Right lung (tissue), 5 donors: ENCODE data around the gene CROCC. TPM values are rescaled to one million over a fixed set of nuclear protein-coding genes. Genes with fewer than 3 reads are reported as not detected.
A peak's percentile ranks its signal among the peaks of the same experiment; 100 is the strongest.
"Not testable (repeated sequence)": the region's sequence is repeated elsewhere in the genome, so short reads cannot be mapped to it uniquely, and the experiment has no call there.

ENCODE experiments used
- DNase-seq, 2 donors: peaks; one replicate each; pipeline ENCODE4 v3.0.0-alpha.2; 2013
- polyA plus RNA-seq, 5 donors: library from polyadenylated mRNA; unstranded; fragments of 120-200 nt; gene quantifications; one replicate each; pipeline versions ENCODE4 v1.2.1 to v1.2.3, GENCODE V29; 2013; ENCODE audit warnings: inconsistent platforms in 1 of 5, low replicate concordance in 1 of 5; ENCODE audit not compliant: insufficient read length in 5 of 5, insufficient read depth in 1 of 5

The CROCC gene
- polyA plus RNA-seq, 5 donors: 35.2 to 71.3 (median 54.3) TPM

DNA sequence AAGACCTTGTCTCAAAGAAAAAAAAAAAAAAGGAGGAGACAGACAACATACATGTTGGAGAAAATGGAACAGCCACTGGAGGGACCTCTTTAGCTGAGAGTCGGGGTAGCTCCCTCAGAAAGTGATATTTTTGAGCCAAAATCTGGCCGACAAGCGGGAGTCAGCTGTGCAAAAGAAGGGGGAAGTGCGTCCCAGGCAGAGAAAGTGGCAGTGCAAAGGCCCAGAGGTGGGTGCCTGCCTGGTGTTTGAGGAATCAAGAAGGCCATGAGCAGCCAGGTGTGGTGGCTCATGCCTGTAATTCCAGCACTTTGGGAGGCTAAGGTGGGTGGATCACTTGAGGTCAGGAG is 6.1 kb upstream of the CROCC start:
- no peak for DNase-seq

DNA sequence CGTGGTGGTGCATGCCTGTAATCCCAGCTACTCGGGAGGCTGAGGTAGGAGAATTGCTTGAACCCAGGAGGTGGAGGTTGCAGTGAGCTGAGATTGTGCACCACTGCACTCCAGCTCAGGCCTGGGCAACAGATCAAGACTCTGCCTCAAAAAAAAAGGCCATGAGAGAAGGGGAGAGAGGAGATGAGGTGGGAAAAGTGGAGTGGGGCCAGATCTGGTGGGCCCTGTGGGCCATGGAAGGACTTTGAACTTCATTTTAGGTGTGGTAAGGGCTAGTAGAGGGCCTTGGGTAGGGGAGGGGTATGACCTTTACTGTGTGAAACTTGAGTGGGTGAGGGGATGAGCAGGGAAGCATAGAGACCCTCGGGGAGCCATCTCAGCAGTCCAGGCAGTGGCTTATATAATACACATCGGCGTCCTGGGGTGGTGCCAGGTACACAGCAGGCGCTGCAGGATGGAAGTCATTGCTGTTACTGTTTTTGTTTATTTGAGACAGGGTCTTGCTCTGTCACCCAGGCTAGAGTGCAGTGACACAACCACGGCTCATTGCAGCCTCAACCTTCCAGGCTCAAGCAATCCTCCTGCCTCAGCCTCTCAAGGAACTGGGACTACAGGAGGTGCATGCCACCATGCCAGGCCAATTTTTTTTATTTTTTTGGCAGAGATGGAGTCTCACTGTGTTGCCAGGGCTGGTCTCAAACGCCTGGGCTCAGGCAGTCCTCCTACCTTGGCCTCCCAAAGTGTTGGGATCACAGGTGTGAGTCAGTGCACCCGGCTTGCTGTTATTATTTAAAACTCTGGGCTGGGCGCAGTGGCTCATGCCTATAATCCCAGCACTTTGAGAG is 5.5 kb upstream of the CROCC start:
- not testable (repeated sequence) for DNase-seq

DNA sequence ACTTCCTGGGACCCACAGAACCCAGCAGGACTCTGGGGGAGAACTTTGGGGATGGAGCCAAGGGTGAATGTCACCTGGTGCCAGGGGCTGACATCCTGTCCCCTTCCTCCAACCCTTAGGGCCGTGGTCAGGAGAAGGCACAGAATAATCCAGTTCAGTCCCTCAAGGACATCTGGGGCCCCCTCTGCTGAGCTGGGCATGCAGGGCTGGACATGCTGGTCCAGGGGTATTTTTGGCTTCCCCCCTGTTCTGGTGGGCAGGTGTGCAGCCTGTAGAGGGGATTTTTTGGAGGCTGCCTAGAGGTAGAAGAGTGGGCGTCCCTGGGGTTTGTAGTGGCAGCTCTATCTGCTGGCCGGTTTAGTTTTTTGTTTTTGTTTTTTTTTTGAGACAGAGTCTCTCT is 3.4 kb upstream of the CROCC start:
- DNase-seq: no peak

DNA sequence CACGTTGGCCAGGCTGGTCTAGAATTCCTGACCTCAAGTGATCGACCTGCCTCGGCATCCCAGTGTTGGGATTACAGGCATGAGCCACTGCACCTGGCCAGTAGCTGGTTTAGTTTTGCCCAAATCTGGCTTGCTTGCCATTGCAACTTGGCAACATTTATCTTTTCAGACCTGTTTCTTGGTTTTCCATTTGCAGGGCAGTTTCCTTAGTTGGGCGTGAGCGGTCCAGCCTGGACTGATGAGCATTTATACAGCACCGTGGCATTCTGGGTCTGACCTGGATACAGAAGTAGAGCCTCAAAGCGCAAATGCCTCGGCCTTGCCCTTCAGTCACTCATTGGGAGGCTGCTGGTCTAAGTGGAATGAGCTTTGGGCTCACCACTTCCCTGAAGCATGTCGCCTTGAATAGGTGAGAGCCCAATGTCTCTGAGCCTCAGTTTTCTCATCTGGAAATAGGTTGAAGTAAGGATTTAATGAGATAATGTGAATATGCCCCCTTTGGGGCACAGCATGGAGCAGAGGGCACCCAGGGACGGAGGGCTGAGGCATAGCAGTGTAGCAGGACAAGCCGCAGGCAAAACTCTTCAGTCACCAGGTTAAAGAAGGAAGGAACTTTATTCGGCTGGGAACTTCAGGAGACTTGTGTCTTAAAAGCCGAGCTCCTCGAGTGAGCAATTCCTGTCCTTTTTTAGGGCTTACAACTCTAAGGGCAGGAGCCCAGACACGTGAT is 2.6 kb upstream of the CROCC start:
- DNase-seq: not testable (repeated sequence)

DNA sequence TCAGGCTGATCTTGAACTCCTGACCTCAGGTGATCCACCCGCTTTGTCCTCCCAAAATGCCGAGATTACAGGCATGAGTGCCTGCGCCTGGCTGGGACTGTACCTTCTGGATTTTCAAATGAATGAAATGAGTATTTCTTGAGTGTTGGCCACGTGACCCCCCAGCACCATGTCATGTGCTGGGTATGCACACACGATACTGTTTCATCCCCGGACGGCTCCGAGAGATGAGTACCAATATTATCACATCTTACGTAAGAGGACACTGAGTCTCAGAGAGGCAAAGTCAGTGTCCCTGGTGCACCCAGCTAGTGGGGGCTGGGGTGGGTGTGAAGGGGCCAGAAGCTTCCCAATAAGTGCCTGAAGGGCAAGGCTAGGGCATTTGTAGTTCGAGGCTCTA is 780 bp upstream of the CROCC start:
- DNase-seq: no peak

DNA sequence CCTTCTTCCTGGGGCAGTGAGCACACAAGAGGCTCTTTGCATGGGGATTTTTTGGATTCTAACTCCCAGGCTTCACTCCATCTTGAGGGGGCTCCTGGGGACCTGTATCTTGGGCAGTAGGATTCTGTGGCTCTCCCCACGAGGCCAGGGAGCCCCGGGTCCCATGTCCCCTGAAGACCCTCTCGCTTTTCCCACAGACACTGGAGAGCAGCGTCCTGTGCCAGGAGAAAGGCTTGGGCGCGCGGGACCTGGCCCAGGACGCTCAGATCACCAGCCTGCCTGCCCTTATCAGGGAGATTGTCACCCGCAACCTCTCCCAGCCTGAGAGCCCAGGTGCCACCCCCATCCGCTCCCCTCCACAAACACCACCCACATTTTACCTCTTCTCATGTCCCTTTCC is 735 bp downstream of the CROCC start:
- DNase-seq: no peak

DNA sequence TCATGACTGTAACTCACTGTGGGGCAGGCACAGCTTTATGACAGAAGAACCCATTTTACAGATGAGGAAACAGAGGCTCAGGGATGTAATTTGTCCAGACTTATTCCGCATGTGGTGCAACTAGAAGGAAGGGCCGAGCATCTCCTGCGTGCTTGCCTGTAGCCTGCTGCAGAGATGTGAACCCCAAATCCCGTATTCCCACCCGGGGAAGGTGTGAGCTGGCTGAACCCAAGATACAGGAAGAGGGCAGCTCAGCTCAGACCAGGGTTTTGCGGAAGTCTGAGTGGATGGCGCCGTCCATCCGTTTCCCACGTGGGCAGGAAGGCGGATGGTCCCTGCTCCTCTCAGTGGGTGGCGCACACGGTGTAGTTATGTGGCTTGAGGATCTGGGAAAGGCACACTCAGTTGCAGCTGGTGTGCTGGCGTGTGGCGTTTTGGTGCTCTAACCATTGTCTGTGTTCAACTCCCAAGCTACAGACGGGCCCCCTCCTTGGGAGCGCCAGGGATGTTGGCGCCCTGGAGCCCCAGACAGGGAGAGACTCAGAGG is 1.2 kb downstream of the CROCC start:
- no peak for DNase-seq

DNA sequence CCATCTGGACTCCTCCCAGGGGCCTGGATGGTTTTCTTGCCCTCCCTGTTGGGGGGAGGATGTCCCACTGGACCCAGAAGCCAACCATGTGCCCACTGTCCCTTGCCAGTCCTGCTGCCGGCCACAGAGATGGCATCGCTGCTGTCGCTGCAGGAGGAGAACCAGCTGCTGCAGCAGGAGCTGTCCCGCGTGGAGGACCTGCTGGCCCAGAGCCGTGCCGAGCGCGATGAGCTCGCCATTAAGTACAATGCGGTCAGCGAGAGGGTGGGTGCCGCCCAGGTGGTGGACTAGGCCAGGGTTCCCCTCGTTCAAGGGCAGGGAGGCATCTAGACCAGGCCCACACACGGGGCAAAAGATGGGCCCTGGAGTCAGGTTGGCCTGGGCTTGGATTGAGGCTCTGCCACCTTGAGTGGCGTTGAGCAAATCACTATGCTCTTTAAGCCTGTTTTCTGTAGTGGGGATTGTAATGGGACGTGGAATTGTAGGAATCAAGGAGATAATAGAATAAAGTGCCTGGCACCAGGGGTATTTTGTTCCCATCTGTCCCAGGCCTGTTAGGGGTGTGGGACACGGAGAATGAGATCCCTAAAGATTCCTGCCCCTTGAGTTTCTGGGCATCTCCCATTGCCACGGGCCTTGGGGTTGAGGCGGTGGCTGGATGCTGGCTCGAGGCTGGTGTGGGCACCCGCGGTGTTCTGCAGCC is 2.6 kb downstream of the CROCC start:
- no peak for DNase-seq

DNA sequence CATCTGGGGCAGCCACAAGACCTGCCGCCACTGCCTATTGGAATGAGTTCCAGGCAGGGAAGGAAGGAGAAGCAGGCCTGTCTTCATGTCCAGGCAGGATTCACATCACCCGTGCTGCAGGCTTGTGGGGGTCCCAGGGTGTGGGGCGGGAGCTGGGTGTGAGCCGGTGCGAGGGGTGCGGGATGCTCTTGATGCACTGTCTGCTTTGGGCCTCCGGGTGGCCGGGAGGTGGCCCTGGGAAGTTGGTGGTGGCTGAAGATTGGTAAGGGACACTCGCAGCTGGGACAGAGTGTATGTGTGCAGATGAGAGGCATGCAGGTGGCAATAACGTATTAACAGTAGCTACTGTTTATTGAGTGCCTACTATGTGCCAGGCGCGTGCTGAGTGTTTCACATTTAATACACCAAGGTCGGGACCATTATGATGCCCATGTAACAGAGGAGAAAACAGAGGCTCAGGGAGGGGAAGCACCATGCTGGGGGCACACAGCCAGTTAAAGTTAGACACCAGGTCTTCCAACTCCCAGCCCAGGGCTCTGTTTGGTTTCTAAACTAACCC is 3.3 kb downstream of the CROCC start:
- DNase-seq: no peak

DNA sequence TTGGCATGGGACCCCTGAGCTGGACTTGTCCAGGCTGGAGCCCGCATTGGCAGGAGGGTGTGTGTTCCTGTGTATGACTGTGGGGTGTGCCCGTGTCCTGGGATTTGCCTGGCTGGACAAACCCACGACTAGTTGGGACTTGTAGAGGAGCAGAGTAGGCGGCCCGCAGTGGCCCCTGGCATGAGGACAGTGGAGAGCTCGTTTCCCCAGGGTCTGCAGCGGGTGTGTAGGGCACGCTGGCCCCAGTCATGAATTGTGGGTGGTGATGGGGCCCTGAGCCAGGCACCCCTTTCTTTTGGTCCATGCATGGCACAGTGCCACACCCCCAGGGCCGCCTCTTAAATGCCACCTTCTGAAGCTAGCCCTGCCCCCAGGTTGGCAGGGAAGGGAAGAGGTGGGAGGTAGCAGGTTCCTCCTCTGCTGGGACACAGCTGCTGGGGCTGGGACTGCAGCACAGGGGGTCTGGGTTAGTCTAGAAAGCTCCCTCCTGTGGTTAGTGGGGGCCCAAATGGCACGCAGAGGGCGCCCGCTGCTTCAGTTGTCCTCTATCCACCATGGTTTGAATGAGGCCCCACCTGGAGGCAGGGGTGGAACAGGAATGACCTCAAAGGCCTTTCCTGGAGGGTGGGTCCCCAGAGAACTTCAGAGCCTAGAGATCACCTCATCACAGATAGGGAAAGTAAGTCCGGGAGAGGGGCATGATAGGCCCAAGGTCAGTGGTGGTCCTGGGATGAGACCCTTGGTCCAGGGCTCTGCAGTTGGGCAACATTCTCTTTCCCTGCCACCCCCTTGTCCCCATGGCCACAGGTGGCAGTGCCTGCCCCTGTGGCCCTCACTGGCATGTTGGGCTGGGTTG is 4.1 kb downstream of the CROCC start:
- DNase-seq: no peak

DNA sequence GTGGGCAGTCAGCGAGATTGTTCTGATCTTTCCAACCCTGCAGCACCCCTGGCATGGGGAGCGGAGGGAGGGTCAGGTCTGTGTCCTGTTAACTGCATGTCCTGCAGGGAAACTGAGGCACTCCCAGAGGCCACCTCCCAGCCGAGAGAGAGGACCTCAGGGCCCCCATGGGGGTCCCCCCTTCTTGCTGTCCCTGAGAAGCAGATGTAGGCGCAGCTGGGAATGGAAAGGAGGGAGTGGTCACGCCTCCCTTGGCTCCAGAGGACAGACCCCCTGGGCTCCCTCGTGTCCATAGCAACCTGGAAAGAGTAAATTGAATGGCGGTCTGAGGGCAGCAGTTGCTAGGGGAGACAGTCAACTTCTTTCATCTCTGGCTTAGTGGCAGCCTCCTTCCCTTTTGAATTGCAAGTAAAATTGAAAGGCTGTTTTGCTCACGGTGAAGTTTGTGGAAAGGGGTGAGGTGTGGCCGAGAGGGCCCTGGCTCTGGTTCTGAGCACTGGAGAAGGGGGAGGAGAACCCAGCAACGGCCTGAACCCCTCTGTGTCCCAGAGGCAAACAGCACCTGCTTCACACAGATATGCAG is 4.9 kb downstream of the CROCC start:
- peak in 1 of 2 donors; percentile 80 for DNase-seq

DNA sequence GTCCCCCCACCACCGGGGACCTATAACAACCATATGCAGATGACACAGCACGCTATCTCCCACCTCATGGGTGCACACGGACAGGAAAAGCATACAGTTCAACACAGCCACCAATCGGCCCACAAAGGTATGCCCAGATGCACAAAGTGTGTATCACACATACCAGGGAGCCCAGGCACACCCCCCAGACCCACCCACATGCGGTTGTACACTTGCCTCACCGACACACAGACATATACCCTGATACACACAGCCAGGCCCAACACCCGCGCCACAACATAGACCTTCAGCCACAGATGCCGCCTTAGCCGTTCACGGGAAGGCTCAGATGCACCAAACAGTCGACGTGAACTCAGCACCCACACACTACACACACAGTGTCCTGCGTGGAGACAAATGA is 5.5 kb downstream of the CROCC start:
- no peak for DNase-seq

DNA sequence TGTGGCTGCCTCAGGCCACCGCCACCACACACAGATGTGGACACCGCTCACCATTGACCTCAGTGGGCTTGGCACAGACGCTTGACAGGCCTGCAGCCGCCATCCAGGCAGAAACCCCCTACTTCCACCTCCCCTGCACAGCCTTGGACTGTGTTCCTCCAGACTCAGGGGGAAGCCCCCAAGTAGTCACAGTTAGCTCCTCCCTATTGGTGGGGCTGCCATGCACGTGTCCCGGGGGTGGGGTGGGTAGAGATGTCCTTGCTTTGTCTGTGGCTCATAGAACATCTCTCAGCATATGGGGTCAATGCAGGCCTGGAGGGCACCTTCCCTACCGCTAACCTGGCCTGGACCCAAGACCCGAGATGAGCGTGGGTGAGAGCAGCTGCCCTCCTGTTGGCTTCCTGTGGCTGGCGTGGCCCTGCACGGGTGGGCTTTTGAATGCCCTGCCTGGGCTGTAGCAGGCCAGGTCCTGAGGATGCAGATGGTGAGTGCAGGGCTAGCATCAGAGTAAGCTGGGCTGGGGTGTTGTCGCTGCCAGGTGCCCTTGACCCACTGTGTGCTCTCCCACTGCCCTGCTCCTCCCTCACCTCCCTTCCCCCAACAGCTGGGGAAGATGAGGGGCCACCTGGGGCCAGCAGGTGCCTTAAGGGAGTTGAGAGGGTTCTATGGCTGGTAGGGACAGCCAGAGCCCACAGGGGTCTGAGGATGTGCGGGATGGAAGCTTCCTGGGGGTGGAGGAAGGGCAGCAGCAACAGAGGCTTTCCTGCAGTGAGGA is 6.2 kb downstream of the CROCC start:
- DNase-seq: no peak

DNA sequence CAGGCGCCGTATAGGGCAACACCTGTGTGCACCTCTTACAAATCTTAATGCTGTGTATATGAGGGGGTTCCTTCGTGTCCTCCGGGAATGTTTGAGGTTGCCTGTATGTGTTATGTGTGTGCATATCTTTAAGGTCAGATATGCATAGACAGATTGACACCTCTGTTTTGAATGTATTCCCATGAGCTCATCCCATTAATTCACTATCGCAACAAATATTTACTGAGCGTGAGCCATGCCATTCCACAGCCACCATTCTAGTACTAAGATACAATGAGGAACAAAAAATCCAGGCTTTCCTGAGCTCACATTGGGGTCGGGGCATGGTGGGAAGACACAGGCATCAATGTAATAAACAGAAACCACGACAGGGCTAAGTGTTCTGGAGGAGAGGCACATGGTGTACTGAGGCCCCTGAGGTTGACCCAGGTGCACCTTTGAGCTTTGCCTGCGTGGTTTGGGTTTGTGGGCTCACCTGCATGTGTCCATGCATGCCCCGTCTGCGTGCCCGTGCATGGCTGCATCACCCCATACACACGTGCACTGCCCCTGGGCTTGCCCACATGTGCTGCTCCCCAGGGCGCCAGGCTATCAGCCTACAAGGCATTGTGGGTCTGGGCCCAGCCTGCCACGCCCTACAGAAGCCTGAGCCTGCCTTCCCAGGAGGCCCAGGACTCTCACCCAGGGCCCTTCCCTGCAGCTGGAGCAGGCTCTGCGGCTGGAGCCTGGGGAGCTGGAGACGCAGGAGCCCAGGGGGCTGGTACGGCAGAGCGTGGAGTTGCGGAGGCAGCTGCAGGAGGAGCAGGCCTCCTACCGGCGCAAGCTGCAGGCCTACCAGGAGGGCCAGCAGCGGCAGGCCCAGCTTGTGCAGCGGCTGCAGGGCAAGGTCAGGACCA is 7.7 kb downstream of the CROCC start:
- not testable (repeated sequence) for DNase-seq

DNA sequence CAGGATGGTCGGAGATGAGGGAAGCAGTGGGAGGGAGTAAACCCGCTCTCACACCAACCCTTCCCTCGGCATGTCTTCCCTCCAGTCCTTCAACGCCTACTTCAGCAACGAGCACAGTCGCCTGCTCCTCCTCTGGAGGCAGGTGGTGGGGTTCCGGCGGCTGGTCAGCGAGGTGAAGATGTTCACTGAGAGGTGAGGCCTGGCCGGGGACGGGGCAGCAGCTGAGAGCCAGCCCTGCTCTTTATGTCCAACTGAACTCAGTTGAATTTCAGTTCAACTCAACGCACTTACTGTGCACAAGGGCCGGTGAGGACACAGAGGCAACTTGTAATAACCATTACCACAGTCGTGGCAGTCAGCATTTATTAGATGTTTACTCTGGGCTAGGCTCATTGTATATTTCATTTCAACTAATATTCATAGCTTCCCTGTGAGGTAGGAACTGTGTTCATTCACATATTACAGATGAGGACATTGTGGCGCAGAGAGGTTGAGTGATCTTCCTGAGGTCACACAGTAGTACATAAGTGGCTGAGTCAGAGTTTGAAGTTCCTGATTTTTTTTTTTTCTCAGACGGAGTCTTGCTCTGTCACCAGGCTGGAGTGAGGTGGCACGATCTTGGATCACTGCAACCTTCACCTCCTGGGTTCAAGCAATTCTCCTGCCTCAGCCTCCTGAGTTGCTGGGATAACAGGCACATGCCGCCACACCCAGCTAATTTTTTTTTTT is 9.6 kb downstream of the CROCC start:
- DNase-seq: not testable (repeated sequence)

DNA sequence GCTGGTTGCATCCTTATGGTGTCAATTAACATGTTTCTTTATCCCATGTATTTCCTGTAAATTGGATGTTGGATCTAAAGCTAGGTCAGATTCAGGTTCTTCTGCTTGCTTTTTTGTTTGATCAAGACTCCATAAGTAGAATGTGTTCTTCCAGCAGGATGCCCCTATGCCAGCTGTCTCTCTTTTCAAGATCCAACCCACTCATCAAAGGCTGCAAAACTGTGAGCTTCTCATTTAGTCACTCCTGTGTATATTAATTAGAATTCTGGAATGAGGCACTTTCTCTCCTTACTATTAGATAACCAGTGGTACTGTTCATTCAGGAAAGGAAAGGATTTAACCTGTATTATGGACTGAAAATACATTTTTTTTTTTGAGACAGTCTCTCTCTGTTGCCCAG is 12.2 kb downstream of the CROCC start:
- not testable (repeated sequence) for DNase-seq

DNA sequence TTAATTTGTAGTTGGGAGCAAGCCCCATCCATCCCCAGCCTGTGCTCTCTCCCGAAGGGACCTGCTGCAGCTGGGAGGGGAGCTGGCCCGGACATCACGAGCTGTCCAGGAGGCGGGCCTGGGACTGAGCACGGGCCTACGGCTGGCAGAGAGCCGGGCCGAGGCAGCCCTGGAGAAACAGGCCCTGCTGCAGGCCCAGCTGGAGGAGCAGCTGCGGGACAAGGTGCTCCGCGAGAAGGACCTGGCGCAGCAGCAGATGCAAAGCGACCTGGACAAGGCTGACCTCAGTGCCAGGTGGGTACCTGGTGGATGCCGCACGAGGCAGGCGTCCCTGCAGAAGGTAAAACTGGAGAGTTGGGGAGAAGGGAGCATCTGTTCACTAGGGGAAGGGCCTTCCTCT is 14.8 kb downstream of the CROCC start:
- not testable (repeated sequence) for DNase-seq
